ENCODE data around the gene C11orf58.

The C11orf58 gene

DNA sequence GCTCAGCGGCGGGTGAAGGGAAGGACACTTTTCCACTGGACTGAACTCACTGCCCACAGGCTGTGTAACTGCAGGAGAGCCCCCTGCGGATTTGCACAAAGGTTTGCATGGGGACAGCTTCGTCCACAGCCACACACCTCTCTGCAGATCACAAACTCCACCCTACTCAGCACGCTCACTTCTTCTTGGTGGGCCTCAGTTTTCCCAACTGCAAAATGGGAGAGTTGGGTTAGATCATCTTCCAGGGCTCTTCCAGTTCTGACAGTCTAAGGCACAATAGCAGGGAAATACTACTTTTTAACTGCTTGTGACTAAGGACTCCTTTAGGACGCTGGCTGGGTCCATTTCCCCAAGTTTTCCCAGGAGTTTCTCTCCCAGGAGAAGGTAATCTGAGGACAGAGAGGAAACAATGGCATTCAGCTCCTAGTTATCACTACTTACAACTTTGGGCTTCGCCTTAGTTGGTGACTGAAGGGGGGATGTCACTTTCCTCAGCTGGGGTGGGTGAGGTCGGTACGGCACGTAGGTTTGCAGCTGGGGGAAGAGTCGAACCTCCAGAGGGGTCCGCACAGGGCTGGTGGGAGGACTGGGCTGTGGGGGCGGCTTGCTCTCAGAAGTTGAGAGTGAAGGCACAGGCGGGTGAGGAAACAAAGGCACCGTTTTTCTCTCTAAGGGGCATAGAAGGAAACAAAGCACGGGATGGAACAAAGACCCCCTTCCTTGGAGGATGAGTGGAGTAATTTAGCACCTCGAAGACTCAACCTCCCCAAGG is 55.8 kb downstream of the C11orf58 start:
- TF ChIP-seq ZNF274 (IDR thresholded peaks at IDR 0.05; ENCODE audit: low read depth, low read length), result no peak
- H3K4me3 ChIP-seq (ENCODE audit: low read length), result no peak overlapping the region

DNA sequence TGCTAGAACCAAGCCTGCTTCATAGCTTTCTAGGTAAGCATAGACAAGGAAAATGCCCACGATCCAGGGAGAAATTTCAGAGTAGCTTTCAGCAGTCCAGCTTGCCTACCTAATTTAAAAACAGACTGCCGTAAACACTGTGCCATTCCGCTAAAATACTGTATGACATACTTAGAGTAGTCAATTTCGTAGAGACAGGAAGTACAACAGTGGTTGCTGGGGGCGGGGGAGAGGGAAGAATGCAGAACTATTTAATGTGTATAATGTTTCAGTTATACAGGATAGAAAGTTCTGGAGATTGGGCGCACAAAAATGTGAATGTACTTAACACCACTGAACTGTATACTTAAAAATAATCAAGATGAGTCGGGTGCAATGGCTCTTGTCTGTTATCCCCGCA is 56.7 kb downstream of the C11orf58 start:
- no peak for TF ChIP-seq ZNF274 (IDR thresholded peaks at IDR 0.05; ENCODE audit: low read depth, low read length)
- no peak overlapping the region for H3K4me3 ChIP-seq (ENCODE audit: low read length)

DNA sequence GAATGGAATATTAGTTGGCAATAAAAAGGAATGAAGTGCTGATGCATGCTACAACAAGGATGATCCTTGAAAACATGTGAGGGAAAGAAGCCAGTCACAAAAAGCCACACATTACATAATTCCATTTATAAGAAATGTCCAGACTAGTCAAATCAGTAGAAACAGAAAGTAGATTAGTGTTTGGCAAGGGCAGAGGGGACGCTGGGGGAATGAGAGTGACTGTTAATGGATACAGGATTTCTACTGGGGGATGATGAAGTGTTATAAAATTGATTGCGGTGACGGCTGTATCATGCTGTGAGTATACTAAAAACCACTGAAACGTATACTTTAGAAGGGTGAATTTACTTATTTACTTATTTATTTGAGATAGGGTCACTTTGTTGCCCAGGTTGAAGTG is 57.9 kb downstream of the C11orf58 start:
- no peak for TF ChIP-seq ZNF274 (IDR thresholded peaks at IDR 0.05; ENCODE audit: low read depth, low read length)
- H3K4me3 ChIP-seq (ENCODE audit: low read length), result no peak overlapping the region

DNA sequence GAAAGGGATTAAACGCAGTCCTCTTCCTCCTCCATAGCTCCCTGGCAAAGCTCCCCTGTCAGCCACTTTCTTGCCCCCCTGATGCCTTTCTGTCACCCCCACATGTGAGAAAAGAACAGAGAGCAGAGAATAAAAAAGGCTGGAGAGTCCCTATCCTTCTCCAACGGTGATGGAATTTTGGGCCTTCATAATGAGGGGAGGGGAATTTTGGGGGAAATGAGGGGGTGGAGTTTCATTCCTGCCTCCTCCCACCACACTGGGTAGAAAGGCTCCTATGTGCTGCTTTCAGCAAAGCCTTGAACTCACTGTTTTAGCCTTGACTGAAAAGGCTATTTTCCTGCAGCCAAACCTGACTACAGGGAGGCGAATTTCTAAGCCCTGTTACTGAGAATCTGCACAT is 59.3 kb downstream of the C11orf58 start:
- TF ChIP-seq ZNF274 (IDR thresholded peaks at IDR 0.05; ENCODE audit: low read depth, low read length), result no peak
- H3K4me3 ChIP-seq (ENCODE audit: low read length), result no peak overlapping the region

DNA sequence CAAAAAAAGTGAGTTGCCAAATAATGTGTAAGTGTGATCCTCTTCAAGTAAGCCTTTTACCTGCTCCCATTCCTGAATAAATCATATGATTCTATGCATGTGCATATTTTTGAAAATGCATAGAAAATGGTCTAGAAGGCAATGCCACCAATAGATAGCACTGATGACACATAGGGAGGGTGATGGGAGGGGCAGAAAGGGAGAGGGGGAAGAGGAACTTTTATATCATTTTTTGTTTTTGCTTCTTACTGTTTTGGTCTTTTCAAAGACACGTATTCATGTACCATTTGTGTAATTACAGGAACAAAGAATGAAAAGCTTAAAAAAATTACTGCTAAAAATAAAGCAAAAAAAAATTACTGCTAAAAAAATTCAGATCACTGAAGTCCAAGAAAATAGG is 60.8 kb downstream of the C11orf58 start:
- no peak overlapping the region for H3K4me3 ChIP-seq (ENCODE audit: low read length)
- no peak for TF ChIP-seq ZNF274 (IDR thresholded peaks at IDR 0.05; ENCODE audit: low read depth, low read length)

DNA sequence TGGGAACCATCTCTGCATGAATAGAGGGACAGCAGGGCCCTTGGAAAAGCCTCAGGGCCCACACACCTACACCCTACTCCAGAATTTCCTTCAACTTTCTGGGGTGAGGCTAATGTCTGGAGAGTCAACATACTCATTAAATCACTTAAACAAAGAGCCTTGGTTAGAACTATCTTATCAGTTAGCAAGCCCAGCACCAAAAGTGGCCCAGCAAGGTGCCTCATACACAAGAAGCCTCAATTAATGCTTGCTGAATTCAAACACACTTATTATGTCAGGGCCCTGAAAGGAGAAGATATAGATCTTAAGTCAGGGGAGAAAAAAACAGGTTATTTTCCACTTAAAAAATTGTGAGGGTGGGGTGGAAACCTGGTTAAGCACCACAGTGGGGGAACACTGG is 61.4 kb downstream of the C11orf58 start:
- no peak overlapping the region for H3K4me3 ChIP-seq (ENCODE audit: low read length)

DNA sequence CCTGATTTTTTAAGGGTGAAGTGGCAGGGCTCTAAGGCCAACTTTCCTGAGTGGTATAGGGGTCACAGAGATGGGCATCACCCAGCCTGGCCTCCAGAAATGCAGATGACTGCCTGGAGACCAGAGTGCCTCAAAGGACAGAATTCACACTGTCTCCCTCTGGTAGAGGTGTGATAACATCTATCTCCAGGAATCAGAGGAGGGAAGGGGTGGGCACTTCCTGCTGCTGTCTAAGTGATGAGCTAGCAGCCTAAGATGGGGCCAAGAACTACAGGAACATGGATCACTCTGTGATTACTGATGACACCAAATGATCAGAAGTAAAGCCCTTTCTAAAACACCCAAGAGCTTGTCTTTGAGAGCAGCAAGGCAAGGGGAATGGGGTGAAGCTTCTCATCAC is 61.9 kb downstream of the C11orf58 start:
- no peak overlapping the region for H3K4me3 ChIP-seq (ENCODE audit: low read length)
- TF ChIP-seq ZNF274 (IDR thresholded peaks at IDR 0.05; ENCODE audit: low read depth, low read length), result no peak

More for the DNA sequence above, 61.4 kb downstream of the C11orf58 start:
- no peak for TF ChIP-seq ZNF274 (IDR thresholded peaks at IDR 0.05; ENCODE audit: low read depth, low read length)

DNA sequence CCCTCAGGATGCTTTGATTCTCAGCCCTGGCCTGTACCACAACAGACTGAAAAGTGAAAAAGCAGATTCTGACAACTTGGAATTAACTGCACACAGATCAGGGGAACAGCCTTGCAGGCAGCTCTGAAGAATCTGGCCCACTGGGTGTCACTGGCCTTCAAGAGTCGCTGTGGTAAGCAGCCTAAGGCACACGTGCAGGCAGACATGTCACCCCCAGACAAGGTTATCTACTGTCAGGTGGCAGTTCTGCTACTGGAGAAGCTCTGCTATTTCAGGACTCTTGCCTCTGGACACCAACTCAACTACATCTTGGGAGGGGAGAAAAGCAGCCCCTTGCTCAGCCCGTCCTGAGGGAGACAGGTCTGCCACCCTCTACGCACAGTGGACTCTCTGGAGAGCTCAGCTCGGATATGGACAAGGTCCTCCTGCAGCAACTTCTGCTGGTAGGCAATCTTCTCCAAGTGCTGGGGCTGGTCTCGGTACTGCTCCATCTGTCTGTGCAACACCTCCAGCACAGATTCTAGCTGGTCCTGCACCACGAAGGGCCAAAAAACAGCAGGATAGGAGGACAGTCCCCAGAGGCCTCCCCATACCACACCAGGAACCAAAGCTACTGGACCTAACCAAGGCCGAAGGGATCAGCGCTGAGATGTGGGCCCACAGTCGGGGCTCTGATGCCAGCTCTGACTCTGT is 63.0 kb downstream of the C11orf58 start:
- no peak for TF ChIP-seq ZNF274 (IDR thresholded peaks at IDR 0.05; ENCODE audit: low read depth, low read length)
- no peak overlapping the region for H3K4me3 ChIP-seq (ENCODE audit: low read length)

DNA sequence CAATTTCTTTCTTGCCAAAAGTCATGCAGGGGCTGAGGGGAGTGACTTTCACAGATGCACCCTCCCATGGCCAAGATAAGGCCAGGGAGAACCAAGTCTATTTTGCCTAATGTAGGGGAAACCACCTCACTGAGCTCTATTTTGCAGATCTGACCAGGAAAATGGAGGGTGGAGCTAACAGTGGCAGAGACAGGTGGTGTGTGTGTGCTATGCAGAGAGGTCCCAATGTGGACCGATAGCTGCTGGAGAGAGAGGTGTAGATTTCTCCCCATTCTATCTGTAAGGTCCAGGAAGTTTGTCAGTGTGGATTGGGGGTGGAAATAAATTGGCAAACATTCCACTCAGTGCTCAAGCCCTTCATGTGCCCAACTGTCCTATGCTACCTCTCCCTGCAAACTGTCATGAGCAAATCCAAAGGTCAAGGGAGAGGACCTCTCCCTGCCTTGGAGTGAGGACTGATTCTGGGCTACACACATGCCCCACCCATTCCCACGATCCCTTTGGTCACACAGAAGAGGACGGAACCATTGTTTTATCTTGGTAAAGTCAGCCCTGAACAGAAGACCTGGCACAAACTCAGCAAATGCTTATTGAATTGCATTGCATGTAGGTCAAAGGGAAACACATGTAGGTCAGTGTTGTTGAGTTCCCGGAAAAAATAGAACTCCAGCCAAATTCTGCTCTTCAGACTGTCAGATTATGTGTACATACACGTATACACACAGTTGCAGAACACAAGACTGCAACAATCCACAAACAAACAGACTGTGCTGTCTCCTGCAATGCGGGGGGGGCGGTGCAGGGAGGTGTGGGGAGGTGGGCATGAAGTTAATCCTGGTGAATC is 65.9 kb downstream of the C11orf58 start:
- H3K4me3 ChIP-seq (ENCODE audit: low read length), result no peak overlapping the region

DNA sequence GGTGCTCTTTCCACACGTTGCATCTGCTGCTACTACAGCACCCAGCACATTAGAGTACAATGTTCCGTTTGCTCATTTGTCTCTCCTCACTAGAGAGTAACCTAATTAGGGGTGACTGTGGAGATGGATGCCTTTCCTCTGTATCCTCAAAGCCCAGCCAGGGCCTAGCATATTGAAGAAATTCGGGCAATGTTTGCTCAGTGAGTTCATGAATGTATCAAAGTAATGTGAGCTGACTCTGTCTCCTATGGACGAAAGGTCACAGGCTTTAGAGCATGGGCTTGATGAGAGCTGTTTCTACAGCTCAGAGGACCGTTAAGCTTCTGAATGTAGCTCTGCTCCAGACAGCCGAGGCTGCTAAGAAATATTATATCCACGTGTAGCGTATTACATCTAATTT is 67.5 kb downstream of the C11orf58 start:
- no peak for TF ChIP-seq ZNF274 (IDR thresholded peaks at IDR 0.05; ENCODE audit: low read depth, low read length)
- H3K4me3 ChIP-seq (ENCODE audit: low read length), result no peak overlapping the region

More for the DNA sequence above, 65.9 kb downstream of the C11orf58 start:
- no peak for TF ChIP-seq ZNF274 (IDR thresholded peaks at IDR 0.05; ENCODE audit: low read depth, low read length)

DNA sequence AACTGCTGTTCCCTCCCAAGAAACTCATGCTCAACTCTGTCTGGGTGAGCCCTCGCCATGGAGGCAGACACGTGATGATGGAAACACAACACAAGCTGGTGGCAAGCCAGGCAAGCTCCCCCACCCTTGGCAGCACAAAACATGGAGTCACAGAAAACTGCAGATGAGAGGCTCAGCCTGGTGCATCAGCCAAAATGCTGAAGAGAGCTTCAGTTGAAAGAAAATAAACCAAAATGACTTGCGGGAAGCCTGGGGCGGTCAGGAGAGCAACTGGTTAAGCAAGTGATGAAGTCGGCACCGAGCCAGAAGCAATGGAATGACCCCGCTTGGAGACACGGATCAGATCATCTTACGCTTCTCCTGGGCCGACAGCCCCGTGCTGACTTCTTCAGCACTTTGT is 68.3 kb downstream of the C11orf58 start:
- H3K4me3 ChIP-seq (ENCODE audit: low read length), result no peak overlapping the region
- no peak for TF ChIP-seq ZNF274 (IDR thresholded peaks at IDR 0.05; ENCODE audit: low read depth, low read length)

DNA sequence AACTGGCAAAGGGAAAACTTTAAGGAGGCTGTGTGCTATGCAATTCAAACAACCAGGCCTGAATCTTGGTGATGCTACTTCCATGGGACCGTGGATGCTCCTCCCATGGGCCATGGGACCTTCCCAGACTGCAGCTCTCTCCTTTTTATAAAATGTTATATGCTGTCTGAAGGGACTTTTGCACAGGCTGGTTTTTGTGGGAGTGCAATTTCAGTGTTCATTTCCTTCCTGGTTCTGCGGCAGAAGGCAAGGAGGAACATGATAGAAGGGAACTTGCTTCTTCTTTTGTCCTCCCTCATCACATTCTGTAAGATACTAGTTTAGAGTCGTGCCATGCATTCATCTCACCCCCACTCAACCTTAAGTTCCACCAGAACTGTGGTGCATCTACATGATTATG is 68.9 kb downstream of the C11orf58 start:
- no peak for TF ChIP-seq ZNF274 (IDR thresholded peaks at IDR 0.05; ENCODE audit: low read depth, low read length)
- no peak overlapping the region for H3K4me3 ChIP-seq (ENCODE audit: low read length)
